HG03066 (cell line): ENCODE data around the gene NUDC.

Source experiments
- ATAC-seq: cut with Tn5 transposase; IDR thresholded peaks from one replicate; pipeline ENCODE4 v1.9.1; 2021; ENCODE audit warnings: low read depth; ENCODE audit not compliant: unreplicated experiment

NUDC gene

GRCh38 chr1:26949266-26949925 is 27.9 kb downstream of the NUDC start:
- ATAC-seq: no peak

GRCh38 chr1:26949926-26950319 is 28.4 kb downstream of the NUDC start:
- no peak for ATAC-seq

DNA sequence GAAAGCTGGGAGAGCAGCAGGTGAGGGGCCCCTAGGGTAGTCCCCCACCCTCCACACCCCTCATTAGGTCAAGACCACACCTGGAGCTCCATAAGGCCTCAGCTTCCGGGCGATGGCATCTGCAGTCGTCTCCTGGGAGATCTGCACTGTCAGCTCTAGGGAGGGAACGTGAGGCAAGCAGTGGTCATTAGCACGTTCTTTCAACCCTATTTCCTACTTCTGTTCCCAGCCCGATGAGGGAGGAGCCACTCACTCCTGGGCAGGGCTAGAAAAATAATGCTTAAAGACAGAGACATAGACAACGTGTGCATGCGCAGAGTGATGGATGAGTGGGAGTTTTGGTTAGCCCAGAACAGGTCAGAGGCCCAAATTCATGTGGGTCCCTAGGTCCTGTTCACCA is 29.1 kb downstream of the NUDC start:
- no peak for ATAC-seq

GRCh38 chr1:26951216-26951615 is 29.7 kb downstream of the NUDC start:
- no peak for ATAC-seq

GRCh38 chr1:26951821-26952497 is 30.4 kb downstream of the NUDC start:
- no peak for ATAC-seq

GRCh38 chr1:26953374-26953773 is 31.8 kb downstream of the NUDC start:
- no peak for ATAC-seq

DNA sequence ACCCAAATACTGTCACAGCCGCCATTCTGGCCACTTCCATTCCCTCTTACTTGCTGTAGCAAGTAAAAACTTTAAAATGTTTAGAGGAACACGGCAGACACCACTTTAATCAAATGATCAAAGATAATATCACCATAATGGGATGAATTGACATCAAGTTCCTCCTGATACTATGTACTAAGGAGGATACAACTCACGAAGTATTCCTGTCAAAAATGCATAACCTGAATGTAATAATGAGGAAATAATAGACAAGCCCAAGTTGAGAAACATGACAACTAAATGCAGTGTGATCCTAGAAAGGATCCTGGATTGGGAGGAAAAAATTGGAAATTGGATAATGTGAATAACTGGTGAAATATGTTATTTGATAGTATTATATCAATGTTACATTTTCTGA is 34.8 kb downstream of the NUDC start:
- no peak for ATAC-seq

- ATAC-seq: no peak
Measured at GRCh38 chr1:26957306-26957705, 35.8 kb downstream of the NUDC start.

DNA sequence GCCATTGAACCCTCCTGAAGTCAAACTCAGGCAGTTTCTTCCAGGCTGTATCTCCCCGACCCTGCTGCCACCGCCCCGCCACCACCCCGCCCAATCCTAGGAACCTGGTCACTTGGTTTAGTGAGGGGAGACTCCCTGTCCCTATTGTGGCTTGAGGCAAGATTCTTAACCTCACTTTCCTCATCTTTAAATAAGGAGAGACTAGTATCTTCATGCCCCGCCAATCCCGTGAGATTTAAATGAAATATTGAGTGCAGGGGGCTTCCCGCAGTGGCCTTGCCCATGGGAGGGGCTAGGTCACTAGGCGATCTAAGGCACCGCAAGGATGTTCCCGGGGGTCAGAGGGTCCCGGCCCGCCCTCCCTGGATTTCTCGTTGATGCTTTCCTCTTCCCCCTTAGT is 37.7 kb downstream of the NUDC start:
- ATAC-seq: no peak

- ATAC-seq: no peak
Measured at GRCh38 chr1:26959722-26960624, 38.4 kb downstream of the NUDC start, which contains the start of gene KDF1. TSS of gene KDF1 (minus strand) at chr1:26960468. CDS start at chr1:26952380, 8,088 bp downstream.

DNA sequence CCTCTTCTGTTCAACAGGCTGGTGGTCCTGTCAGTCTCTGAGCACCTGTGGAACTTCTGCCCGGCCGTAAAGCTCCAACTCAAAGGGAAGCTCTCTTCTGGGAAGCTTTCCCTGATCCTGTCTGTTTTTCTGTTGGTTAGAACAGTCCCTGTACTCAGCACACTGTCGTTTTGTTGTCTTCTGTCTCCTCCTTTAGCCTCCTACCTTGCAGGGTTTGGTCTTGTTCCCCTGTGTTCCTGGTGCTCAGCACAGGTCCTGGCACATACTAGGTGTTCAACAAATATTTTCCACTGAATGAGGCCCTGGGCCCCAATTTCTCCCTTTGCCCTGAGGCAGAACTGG is 39.1 kb downstream of the NUDC start:
- no peak for ATAC-seq

GRCh38 chr1:26961826-26962225 is 40.3 kb downstream of the NUDC start:
- no peak for ATAC-seq

GRCh38 chr1:26965213-26965612 is 43.7 kb downstream of the NUDC start:
- no peak for ATAC-seq

GRCh38 chr1:26965628-26966027 is 44.1 kb downstream of the NUDC start:
- ATAC-seq: no peak

GRCh38 chr1:26970810-26971209 is 49.3 kb downstream of the NUDC start:
- no peak for ATAC-seq

DNA sequence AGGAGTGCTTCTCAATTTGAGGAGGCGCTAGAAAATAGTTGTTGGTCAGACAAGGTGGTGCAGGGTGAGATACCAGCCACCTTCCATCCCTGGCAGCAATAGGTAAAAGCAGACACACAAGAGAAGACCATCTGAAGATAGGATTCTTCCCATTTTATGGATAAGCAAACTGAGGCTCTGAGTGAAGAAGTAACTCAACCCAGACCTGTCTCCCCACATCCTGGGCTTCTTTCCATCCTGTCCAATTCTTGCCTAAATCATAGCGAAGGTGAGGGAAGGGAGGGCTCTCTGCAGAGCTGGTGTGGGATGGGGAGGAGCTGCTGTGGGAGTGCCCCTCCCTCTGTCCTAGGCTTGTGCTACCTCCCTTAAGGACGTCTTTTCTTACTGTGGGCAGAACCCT is 50.0 kb downstream of the NUDC start:
- no peak for ATAC-seq

- ATAC-seq: no peak
Measured at GRCh38 chr1:26972390-26972789, 50.8 kb downstream of the NUDC start.

DNA sequence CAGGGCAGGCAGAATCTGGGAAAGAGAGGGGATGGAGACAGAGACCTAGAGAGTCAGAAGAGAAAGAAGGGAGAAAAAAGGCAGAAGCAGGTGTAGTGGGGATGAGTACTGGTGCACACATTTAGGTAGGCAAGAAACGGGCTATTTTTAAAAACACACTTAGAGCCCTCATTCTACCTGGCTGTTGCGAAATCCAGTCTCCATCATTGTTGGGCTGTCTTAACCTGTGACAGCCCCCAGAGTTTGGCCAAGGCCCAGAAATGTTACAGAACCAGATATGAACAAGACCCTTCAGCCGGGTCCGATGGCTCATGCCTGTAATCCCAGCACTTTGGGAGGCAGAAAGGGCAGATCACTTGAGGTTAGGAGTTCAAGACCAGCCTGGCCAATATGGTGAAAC is 51.3 kb downstream of the NUDC start:
- no peak for ATAC-seq

GRCh38 chr1:26976621-26977510 is 55.3 kb downstream of the NUDC start:
- no peak for ATAC-seq

GRCh38 chr1:26978901-26979300 is 57.4 kb downstream of the NUDC start:
- no peak for ATAC-seq
